Measurements from ENCODE around the gene TSSK1B. TPM values are rescaled to one million over a fixed set of nuclear protein-coding genes. Genes with fewer than 3 reads are reported as not detected.

Gene TSSK1B
- total and polyA plus RNA-seq, 2 donors (not counting 1 experiment from before 2014, with no cell fraction given): 0.50 TPM; not detected in 1

DNA sequence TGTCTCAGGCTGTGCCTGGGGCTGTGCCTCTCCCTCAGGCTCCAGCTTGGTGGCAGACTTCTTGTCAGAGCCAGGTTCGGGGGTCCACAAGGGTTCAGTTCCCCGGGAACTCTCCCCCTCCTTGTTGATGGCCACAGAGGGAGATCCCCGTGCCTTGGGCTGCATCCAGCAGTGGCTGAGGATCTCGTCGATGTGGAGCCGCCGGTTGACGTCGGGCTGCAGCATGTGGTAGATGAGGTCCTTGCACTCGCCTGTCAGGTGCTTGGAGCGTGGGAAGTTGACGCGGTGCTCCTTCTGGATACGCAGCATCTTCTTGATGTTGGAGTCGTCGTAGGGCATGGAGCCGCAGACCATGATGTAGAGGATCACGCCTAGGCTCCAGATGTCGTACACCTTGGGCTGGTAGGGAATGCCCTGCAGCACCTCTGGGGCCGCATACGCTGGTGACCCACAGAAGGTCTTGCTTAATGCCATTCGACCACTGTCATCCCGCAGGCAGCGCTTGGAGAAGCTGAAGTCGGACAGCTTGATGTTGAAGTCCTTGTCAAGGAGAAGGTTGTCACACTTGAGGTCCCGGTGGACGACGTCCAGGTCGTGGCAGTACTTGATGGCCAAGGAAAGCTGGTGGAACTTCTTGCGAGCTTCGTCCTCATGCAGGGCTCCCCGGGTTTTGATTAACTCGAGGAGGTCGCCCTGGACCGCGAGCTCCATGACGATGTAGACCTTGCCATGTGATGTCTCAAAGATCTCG lies 752 bp downstream of the TSSK1B start:
- no peaks in the 10 kb centered on the region for H3K79me2 ChIP-seq (ENCODE audit: control insufficient read depth, insufficient read depth, low read length)
- H2AFZ ChIP-seq (ENCODE audit: low read length): no peak overlapping the region
- no peak overlapping the region for H3K9ac ChIP-seq (ENCODE audit: insufficient read depth, low read length)
- no peak overlapping the region for H3K27ac ChIP-seq (ENCODE audit: insufficient read depth, low read length)
- no peaks in the 10 kb centered on the region for H3K4me1 ChIP-seq (ENCODE audit: control insufficient read depth, extremely low read depth, insufficient read depth, low read length)
- no peaks in the 10 kb centered on the region for H4K20me1 ChIP-seq (ENCODE audit: control insufficient read depth, extremely low read depth, insufficient read depth, low read length)
- DNase-seq (ENCODE audit: low read depth in 2 of 2): no peak
- H3K27me3 ChIP-seq (ENCODE audit: control insufficient read depth, insufficient read depth, low read length): no peaks in the 10 kb centered on the region
- no peaks in the 10 kb centered on the region for H3K36me3 ChIP-seq (ENCODE audit: control insufficient read depth, insufficient read depth, low read length)
- no peak overlapping the region for H3K4me2 ChIP-seq (ENCODE audit: extremely low read depth, insufficient read depth, low read length)
- TF ChIP-seq EZH2 (IDR thresholded peaks at IDR 0.05; ENCODE audit: low read length, missing control alignments): no peak
- TF ChIP-seq, protein P1, sequence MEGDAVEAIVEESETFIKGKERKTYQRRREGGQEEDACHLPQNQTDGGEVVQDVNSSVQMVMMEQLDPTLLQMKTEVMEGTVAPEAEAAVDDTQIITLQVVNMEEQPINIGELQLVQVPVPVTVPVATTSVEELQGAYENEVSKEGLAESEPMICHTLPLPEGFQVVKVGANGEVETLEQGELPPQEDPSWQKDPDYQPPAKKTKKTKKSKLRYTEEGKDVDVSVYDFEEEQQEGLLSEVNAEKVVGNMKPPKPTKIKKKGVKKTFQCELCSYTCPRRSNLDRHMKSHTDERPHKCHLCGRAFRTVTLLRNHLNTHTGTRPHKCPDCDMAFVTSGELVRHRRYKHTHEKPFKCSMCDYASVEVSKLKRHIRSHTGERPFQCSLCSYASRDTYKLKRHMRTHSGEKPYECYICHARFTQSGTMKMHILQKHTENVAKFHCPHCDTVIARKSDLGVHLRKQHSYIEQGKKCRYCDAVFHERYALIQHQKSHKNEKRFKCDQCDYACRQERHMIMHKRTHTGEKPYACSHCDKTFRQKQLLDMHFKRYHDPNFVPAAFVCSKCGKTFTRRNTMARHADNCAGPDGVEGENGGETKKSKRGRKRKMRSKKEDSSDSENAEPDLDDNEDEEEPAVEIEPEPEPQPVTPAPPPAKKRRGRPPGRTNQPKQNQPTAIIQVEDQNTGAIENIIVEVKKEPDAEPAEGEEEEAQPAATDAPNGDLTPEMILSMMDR (conservative IDR thresholded peaks at IDR 0.05 in 1 of 2, IDR thresholded peaks at IDR 0.05 in 1 of 2; ENCODE audit: low read depth in 1 of 2, low read length in 2 of 2): no peak
- H3K9me3 ChIP-seq (ENCODE audit: control insufficient read depth, insufficient read depth, low read depth, low read length): no peaks in the 10 kb centered on the region
- no peak overlapping the region for H3K4me3 ChIP-seq (replicated peaks in 1 of 4; ENCODE audit: control extremely low read depth in 1 of 4, insufficient read depth in 1 of 4, low read depth in 3 of 4, low read length in 4 of 4)

DNA sequence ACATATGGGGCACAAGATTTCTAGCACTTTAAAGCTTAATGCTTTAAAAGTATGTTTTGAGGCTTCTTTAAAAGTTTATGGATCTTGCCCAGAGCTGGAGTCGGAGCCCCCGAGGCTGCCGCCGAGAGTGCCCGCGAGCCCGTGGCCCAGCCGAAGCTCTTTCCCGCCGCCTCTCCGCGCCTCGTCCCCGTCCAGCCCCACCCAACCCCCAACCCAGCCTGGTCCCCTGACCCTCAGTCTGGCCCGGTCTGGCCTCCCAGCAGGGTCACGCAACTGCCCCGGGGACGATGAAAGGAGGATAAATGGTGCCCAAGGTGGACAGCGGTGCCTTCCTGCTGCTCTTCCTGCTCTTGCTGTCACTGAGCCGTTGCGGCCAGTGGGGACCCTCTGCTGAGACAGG lies 1.7 kb downstream of the TSSK1B start:
- H3K9me3 ChIP-seq (ENCODE audit: control insufficient read depth, insufficient read depth, low read depth, low read length): no peaks in the 10 kb centered on the region
- no peaks in the 10 kb centered on the region for H3K36me3 ChIP-seq (ENCODE audit: control insufficient read depth, insufficient read depth, low read length)
- no peak for DNase-seq (ENCODE audit: low read depth in 2 of 2)
- H3K4me2 ChIP-seq (ENCODE audit: extremely low read depth, insufficient read depth, low read length): no peak overlapping the region
- no peak overlapping the region for H3K9ac ChIP-seq (ENCODE audit: insufficient read depth, low read length)
- H2AFZ ChIP-seq (ENCODE audit: low read length): no peak overlapping the region
- no peak overlapping the region for H3K4me3 ChIP-seq (replicated peaks in 1 of 4; ENCODE audit: control extremely low read depth in 1 of 4, insufficient read depth in 1 of 4, low read depth in 3 of 4, low read length in 4 of 4)
- no peaks in the 10 kb centered on the region for H3K4me1 ChIP-seq (ENCODE audit: control insufficient read depth, extremely low read depth, insufficient read depth, low read length)
- TF ChIP-seq, protein P1 (conservative IDR thresholded peaks at IDR 0.05 in 1 of 2, IDR thresholded peaks at IDR 0.05 in 1 of 2; ENCODE audit: low read depth in 1 of 2, low read length in 2 of 2): no peak
- TF ChIP-seq EZH2 (IDR thresholded peaks at IDR 0.05; ENCODE audit: low read length, missing control alignments): no peak
- H3K27me3 ChIP-seq (ENCODE audit: control insufficient read depth, insufficient read depth, low read length): no peaks in the 10 kb centered on the region
- no peaks in the 10 kb centered on the region for H4K20me1 ChIP-seq (ENCODE audit: control insufficient read depth, extremely low read depth, insufficient read depth, low read length)
- H3K27ac ChIP-seq (ENCODE audit: insufficient read depth, low read length): no peak overlapping the region
- H3K79me2 ChIP-seq (ENCODE audit: control insufficient read depth, insufficient read depth, low read length): no peaks in the 10 kb centered on the region

DNA sequence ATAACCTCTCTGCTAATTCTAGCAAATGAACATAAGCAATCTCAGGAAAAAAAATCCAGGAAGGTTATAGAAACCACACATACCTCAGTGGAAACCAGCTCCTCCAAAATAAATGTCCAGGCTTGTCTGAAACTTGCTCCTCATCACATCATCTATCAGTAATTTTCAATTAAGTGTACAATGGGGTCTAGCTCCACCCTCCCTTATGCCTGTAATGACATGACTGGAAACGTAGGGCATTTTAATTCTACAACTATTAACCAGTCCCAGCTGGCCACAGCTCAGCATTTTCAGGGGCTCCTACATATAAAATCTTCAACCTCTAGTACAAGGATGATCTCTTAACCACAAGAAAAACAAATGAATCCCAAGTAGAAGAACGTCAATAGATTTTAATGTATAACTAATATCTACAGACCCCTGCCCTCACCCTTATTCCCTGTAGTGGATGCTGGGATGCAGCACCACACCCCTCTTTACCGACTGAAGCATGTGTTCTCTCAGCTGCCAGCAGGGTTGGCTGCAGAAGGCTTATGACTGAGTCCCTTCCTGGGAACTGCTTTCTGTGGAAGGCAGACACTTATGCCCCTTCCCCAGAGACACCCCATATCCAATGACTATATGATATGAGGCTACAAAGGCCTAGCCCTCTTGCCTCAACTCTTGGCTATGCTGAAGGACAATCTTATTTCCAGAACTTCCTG lies 6.8 kb downstream of the TSSK1B start:
- no peaks in the 10 kb centered on the region for H3K79me2 ChIP-seq (ENCODE audit: control insufficient read depth, insufficient read depth, low read length)
- H3K4me2 ChIP-seq (ENCODE audit: extremely low read depth, insufficient read depth, low read length): no peak overlapping the region
- no peak overlapping the region for H3K27ac ChIP-seq (ENCODE audit: insufficient read depth, low read length)
- no peaks in the 10 kb centered on the region for H3K9me3 ChIP-seq (ENCODE audit: control insufficient read depth, insufficient read depth, low read depth, low read length)
- no peaks in the 10 kb centered on the region for H3K4me1 ChIP-seq (ENCODE audit: control insufficient read depth, extremely low read depth, insufficient read depth, low read length)
- H3K4me3 ChIP-seq (replicated peaks in 1 of 4; ENCODE audit: control extremely low read depth in 1 of 4, insufficient read depth in 1 of 4, low read depth in 3 of 4, low read length in 4 of 4): no peak overlapping the region
- TF ChIP-seq, protein P1 (conservative IDR thresholded peaks at IDR 0.05 in 1 of 2, IDR thresholded peaks at IDR 0.05 in 1 of 2; ENCODE audit: low read depth in 1 of 2, low read length in 2 of 2): no peak
- TF ChIP-seq EZH2 (IDR thresholded peaks at IDR 0.05; ENCODE audit: low read length, missing control alignments): no peak
- H2AFZ ChIP-seq (ENCODE audit: low read length): no peak overlapping the region
- no peaks in the 10 kb centered on the region for H3K36me3 ChIP-seq (ENCODE audit: control insufficient read depth, insufficient read depth, low read length)
- H4K20me1 ChIP-seq (ENCODE audit: control insufficient read depth, extremely low read depth, insufficient read depth, low read length): no peaks in the 10 kb centered on the region
- DNase-seq (ENCODE audit: low read depth in 2 of 2): no peak
- no peaks in the 10 kb centered on the region for H3K27me3 ChIP-seq (ENCODE audit: control insufficient read depth, insufficient read depth, low read length)
- no peak overlapping the region for H3K9ac ChIP-seq (ENCODE audit: insufficient read depth, low read length)

Measured in fibroblast of lung (primary cell).